K562 (cell line): Measurements from ENCODE around the gene NEMP1. TPM values are rescaled to one million over a fixed set of nuclear protein-coding genes. Genes with fewer than 3 reads are reported as not detected.

Experiments used
- ARNT ChIP-seq, 2 experiments: fragments of 450-650 bp; IDR thresholded peaks; 2 replicates each; pipeline ENCODE4 v1.6.1; 2016; ENCODE audit warnings: mild to moderate bottlenecking in 1 of 2
- CBX1 ChIP-seq: sonication (generic); IDR thresholded peaks from 2 replicates; pipeline ENCODE4 v1.6.1; 2016; ENCODE audit warnings: antibody characterized with exemption, low read depth, mild to moderate bottlenecking
- DMBX1 ChIP-seq: fragments of 250-450 bp; sonication (Bioruptor Pico); IDR thresholded peaks from 2 replicates; pipeline ENCODE4 v1.8.0; 2022; ENCODE audit warnings: inconsistent platforms, mild to moderate bottlenecking, moderate library complexity, borderline replicate concordance
- E2F3 ChIP-seq: fragments of 250-450 bp; sonication (Bioruptor Pico); IDR thresholded peaks from 2 replicates; pipeline ENCODE4 v1.4.0; 2020; ENCODE audit warnings: mild to moderate bottlenecking
- KDM4B ChIP-seq, 2 experiments: fragments of 450-650 bp in 1 of 2; sonication (generic) in 1 of 2; IDR thresholded peaks; 2 replicates each; pipeline ENCODE4 v1.6.1; 2016 to 2017; ENCODE audit warnings: borderline replicate concordance in 2 of 2, antibody characterized with exemption in 1 of 2, low read depth in 1 of 2, mild to moderate bottlenecking in 1 of 2
- MCM2 ChIP-seq: fragments of 450-650 bp; IDR thresholded peaks from 2 replicates; pipeline ENCODE4 v1.6.1; 2017; ENCODE audit warnings: low read depth, mild to moderate bottlenecking
- MIER1 ChIP-seq: fragments of 450-650 bp; IDR thresholded peaks from 2 replicates; pipeline ENCODE4 v1.6.1; 2016; ENCODE audit warnings: antibody characterized with exemption, mild to moderate bottlenecking, low read depth
- MTF1 ChIP-seq: fragments of 250-450 bp; sonication (Bioruptor Pico); IDR thresholded peaks from 2 replicates; pipeline ENCODE4 v1.9.0; 2021; ENCODE audit warnings: moderate library complexity, mild to moderate bottlenecking, inconsistent platforms, borderline replicate concordance
- MYNN ChIP-seq, 2 experiments: sonication (generic); formaldehyde crosslinking in 1 of 2; IDR thresholded peaks; 2 replicates each; pipeline versions ENCODE4 v1.5.0 to v1.6.1; 2016 to 2020; ENCODE audit warnings: antibody characterized with exemption in 1 of 2, missing genetic modification reagents in 1 of 2
- NELFE ChIP-seq: IDR thresholded peaks from 2 replicates; pipeline ENCODE4 v1.6.1; 2011; ENCODE audit warnings: mild to moderate bottlenecking; ENCODE audit not compliant: insufficient read depth, insufficient read length
- NEUROD1 ChIP-seq: fragments of 150-350 bp; IDR thresholded peaks from 2 replicates; pipeline ENCODE4 v1.6.1; 2014; ENCODE audit warnings: borderline replicate concordance, low read length, low read depth; ENCODE audit not compliant: partially characterized antibody
- NFRKB ChIP-seq: fragments of 450-650 bp; IDR thresholded peaks from 2 replicates; pipeline ENCODE4 v1.6.1; 2016; ENCODE audit warnings: low read depth
- POLR2A ChIP-seq: fragments of 450-650 bp; conservative IDR thresholded peaks from 2 replicates; pipeline ENCODE4 v1.6.1; 2016
- POLR2AphosphoS5 ChIP-seq: IDR thresholded peaks from 2 replicates; pipeline ENCODE4 v1.6.1; 2011; ENCODE audit warnings: mild to moderate bottlenecking, low read depth, low read length, moderate library complexity; ENCODE audit not compliant: control insufficient read depth, insufficient read depth
- RBM39 ChIP-seq: fragments of 200-400 bp; formaldehyde crosslinking; optimal IDR thresholded peaks from 2 replicates; pipeline ENCODE3; 2018; ENCODE audit warnings: low read depth, low read length
- RCOR1 ChIP-seq, 2 experiments: IDR thresholded peaks; 2 replicates each; pipeline ENCODE4 v1.6.1; 2012; ENCODE audit warnings: low read depth in 2 of 2, low read length in 2 of 2, borderline replicate concordance in 1 of 2, improper control_type of control experiment in 1 of 2
- SIN3A ChIP-seq, 2 experiments: fragments of 150-350 bp in 1 of 2; IDR thresholded peaks; 2 replicates each; pipeline ENCODE4 v1.6.1; 2011 to 2016; ENCODE audit warnings: borderline replicate concordance in 2 of 2, low read depth in 2 of 2, low read length in 2 of 2, mild to moderate bottlenecking in 2 of 2, moderate library complexity in 2 of 2; ENCODE audit not compliant: control insufficient read depth in 1 of 2
- SMAD4 ChIP-seq: fragments of 250-450 bp; sonication (Bioruptor Pico); conservative IDR thresholded peaks from 2 replicates; pipeline ENCODE4 v1.8.0; 2021; ENCODE audit warnings: inconsistent platforms, mild to moderate bottlenecking, moderate library complexity
- SOX6 ChIP-seq: fragments of 450-650 bp; IDR thresholded peaks from 2 replicates; pipeline ENCODE4 v1.6.1; 2014; ENCODE audit warnings: mild to moderate bottlenecking
- SRSF9 ChIP-seq: fragments of 200-400 bp; formaldehyde crosslinking; IDR thresholded peaks from 2 replicates; pipeline ENCODE4 v1.6.1; 2017; ENCODE audit warnings: low read depth, low read length, borderline replicate concordance
- YY1 ChIP-seq, 3 experiments: IDR thresholded peaks; 2 replicates each; pipeline ENCODE4 v1.6.1; 2011; ENCODE audit warnings: low read length in 2 of 3, mild to moderate bottlenecking in 2 of 3, moderate library complexity in 2 of 3, borderline replicate concordance in 1 of 3, control low read depth in 1 of 3, low read depth in 1 of 3; ENCODE audit not compliant: insufficient read depth in 3 of 3, insufficient replicate concordance in 2 of 3, control insufficient read depth in 1 of 3, insufficient read length in 1 of 3; ENCODE audit errors: extremely low read depth in 1 of 3
- ZC3H11A ChIP-seq: IDR thresholded peaks from 2 replicates; pipeline ENCODE4 v1.6.1; 2012; ENCODE audit warnings: low read depth, low read length, improper control_type of control experiment
- ZNF124 ChIP-seq: sonication (generic); formaldehyde crosslinking; IDR thresholded peaks from 2 replicates; pipeline ENCODE4 v1.8.1; 2022; ENCODE audit warnings: missing genetic modification reagents
- polyA plus RNA-seq, 8 experiments: library from polyadenylated mRNA; depleted of rRNA in 4 of 8; stranded (reverse) in 5 of 8; unstranded in 3 of 8; fragments of >200 nt; fragmentation: Nextera tagmentation in 2 of 8; fragmentation: Illumina TruSeq in 1 of 8; extraction: Ambion mirVana in 2 of 8; extraction: Trizol in 1 of 8; gene quantifications; 2 replicates each; pipeline versions ENCODE4 v1.2.1 to v1.2.3, GENCODE V29; 2011 to 2014; ENCODE audit warnings: inconsistent platforms in 1 of 8, missing spikeins in 1 of 8
- total RNA-seq, 7 experiments: library from RNA; depleted of rRNA in 6 of 7; stranded (reverse); fragments of >200 nt in 6 of 7; fragmentation: Illumina TruSeq in 2 of 7; extraction: Trizol in 2 of 7; gene quantifications; 2 replicates each; pipeline versions ENCODE4 v1.2.1 to v1.2.3, GENCODE V29; 2011 to 2021; ENCODE audit warnings: low replicate concordance in 1 of 7
- TF ChIP-seq, protein P1 (sequence below): sonication (generic); formaldehyde crosslinking; IDR thresholded peaks from 2 replicates; pipeline ENCODE4 v1.8.0; 2022; ENCODE audit warnings: mild to moderate bottlenecking, low read depth, missing genetic modification reagents
- TF ChIP-seq, protein P2 (sequence below), 2 experiments: fragments of 450-650 bp in 1 of 2; sonication (generic) in 1 of 2; formaldehyde crosslinking; conservative IDR thresholded peaks; 2 replicates each; pipeline versions ENCODE4 v1.4.0 to v1.8.1; 2020 to 2022; ENCODE audit warnings: mild to moderate bottlenecking in 1 of 2, missing genetic modification reagents in 1 of 2

NEMP1 gene
- total and polyA plus RNA-seq, 9 of the 15 experiments (the other 6 are each of a cell fraction or from before 2014, with no cell fraction given): 9.5 to 82.2 (median 41.2) TPM

DNA sequence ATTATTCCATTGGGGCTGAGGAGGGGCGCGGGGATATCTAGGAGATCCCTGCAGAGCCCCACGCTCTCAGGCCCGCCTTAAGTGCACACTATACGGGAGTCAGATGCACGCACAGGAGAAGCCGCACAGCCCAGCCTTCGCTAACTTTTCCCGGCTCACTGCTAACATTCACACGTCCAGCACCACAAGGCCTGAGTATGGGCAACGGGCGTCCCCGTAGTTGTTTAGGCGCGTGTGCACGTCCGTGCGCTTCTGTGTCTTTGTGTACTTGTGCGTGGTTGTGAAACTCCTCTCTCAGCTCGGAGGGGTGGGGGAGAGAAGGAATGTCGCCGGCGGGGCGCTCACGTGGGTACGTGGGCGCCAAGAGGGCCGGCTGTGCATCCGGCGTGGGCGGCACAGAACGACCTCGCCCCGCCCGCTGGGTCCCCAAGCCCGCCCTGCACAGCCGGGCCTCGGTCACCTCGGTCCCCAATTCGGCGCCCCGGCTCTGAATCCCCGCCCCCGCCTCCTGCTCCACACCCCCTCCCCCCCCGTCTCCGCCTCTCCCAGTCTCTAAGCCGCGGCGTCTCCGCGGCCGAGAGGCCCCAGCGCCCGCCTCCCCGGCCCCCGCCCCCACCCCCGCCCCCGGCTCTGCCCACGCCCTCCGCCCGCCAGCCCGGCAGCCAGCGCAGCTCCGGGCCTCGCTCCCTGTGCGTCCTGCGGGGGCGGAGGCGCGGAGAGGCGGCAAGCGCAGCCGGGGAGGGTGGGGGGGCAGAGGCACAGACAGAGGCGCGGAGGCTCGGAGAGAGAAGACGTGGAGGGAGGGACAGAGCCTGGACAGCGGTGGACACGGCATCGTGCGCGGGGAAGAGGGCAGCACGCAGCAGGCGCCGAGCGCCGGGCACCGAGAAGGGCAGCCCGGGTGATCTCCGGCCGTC lies 10.0 kb upstream of the NEMP1 start, which contains the start of gene NAB2 (continued):
- TF ChIP-seq, protein P1, sequence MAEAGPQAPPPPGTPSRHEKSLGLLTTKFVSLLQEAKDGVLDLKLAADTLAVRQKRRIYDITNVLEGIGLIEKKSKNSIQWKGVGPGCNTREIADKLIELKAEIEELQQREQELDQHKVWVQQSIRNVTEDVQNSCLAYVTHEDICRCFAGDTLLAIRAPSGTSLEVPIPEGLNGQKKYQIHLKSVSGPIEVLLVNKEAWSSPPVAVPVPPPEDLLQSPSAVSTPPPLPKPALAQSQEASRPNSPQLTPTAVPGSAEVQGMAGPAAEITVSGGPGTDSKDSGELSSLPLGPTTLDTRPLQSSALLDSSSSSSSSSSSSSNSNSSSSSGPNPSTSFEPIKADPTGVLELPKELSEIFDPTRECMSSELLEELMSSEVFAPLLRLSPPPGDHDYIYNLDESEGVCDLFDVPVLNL (CRISPR knock-in tag): 0 out of 2 replicates have a peak, but pooled peaks have one; percentile 50
- TF ChIP-seq MCM2 (no peak), POLR2AphosphoS5 (peak; percentile 53; the same call in 1 of the 2 replicates), SOX6 (peak; percentile 49; the same call in 1 of the 2 replicates), SRSF9 (no peak), KDM4B (IDR thresholded peaks at IDR 0.05; ENCODE audit: borderline replicate concordance in 2 of 2, low read depth in 1 of 2) (no peak), MYNN (IDR thresholded peaks at IDR 0.05) (peak; percentile 56; the same call in 1 of the 2 replicates), MYNN (CRISPR knock-in tag; IDR thresholded peaks at IDR 0.05) (no peak), SMAD4 (peak; percentile 93), ZNF124 (CRISPR knock-in tag) (no peak), RCOR1 (IDR thresholded peaks at IDR 0.05; ENCODE audit: borderline replicate concordance in 1 of 2, low read depth in 2 of 2, low read length in 2 of 2) (peak in 1 of 2 experiments; percentile 16; a peak in 2 of 4 replicates), NFRKB (peak; percentile 44; the same call in 1 of the 2 replicates), CBX1 (0 out of 2 replicates have a peak, but pooled peaks have one; percentile 55), POLR2A (peak; percentile 78), RBM39 (no peak), DMBX1 (CRISPR knock-in tag) (peak; percentile 65; the same call in 1 of the 2 replicates), NEUROD1 (peak; percentile 48), ZC3H11A (no peak), ARNT (IDR thresholded peaks at IDR 0.05) (no peak), SIN3A (IDR thresholded peaks at IDR 0.05; ENCODE audit: borderline replicate concordance in 2 of 2, control insufficient read depth in 1 of 2, low read depth in 2 of 2, low read length in 2 of 2) (peak; percentile 38 to 72; a peak in 2 of 4 replicates), YY1 (IDR thresholded peaks at IDR 0.05; ENCODE audit: borderline replicate concordance in 1 of 3, control insufficient read depth in 1 of 3, extremely low read depth in 1 of 3, insufficient read depth in 3 of 3, insufficient read length in 1 of 3, insufficient replicate concordance in 2 of 3, low read depth in 1 of 3, low read length in 2 of 3) (peak in 1 of 3 experiments; percentile 58), MTF1 (no peak), E2F3 (CRISPR knock-in tag) (peak; percentile 67), MIER1 (0 out of 2 replicates have a peak, but pooled peaks have one; percentile 69), NELFE (no peak)
- TF ChIP-seq, protein P2, sequence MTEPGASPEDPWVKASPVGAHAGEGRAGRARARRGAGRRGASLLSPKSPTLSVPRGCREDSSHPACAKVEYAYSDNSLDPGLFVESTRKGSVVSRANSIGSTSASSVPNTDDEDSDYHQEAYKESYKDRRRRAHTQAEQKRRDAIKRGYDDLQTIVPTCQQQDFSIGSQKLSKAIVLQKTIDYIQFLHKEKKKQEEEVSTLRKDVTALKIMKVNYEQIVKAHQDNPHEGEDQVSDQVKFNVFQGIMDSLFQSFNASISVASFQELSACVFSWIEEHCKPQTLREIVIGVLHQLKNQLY (CRISPR knock-in tag; conservative IDR thresholded peaks at IDR 0.05): 0 out of 4 replicates have a peak, but pooled peaks of 1 of the 2 experiments have one; percentile 61
